Heart left ventricle (tissue), 13 donors: ENCODE measurements around the gene CERS5.

Experiments used
- POLR2A ChIP-seq, 2 donors: fragments of 450-650 bp; IDR thresholded peaks; one replicate each; pipeline ENCODE4 v1.6.1; 2017; ENCODE audit warnings: antibody characterized with exemption in 2 of 2, mild to moderate bottlenecking in 2 of 2, moderate library complexity in 2 of 2
- TF ChIP-seq, protein P1 (sequence below), 12 donors: fragments of 200-600 bp; sonication (generic) in 4 of 12; IDR thresholded peaks; one replicate each; pipeline versions ENCODE4 v1.5.0 to v1.8.0; 2018 to 2022; ENCODE audit warnings: antibody characterized with exemption in 12 of 12, mild to moderate bottlenecking in 5 of 12
- donor health status: ischemic (EF 13 %, LVEDD 7.1; RV severe dilation, severe dysfunction).
- donor health status: DM: no; HTN: yes; CAD: no.
- donor health status: DM: no; HTN: no; CAD: no.
- donor health status: ischemic (EF 25% LVEDD 6.9; RV normal size, moderate dysfunction).
- donor health status: ischemic (EF 25% LVEDD 5.7; RV mildly dilated, moderate dysfunction).
- donor health status: ischemic (EF 35%, LVEDD 5.7; RV mildly dilated, moderate dysfunction).
- donor health status: nonischemic (EF 11% LVEDD 7.7; RV severe dilation, severe dysfunction).
- donor health status: DM: yes; HTN: yes; CAD: no.
- donor health status: PGD.
- donor health status: ischemic (EF 29% LVEDD 5.4; RV normal size, mild dysfunction).
- donor health status: nonischemic (EF 23%, LVEDD 6.1; RV moderate dilation, normal function).

- TF ChIP-seq, protein P1, sequence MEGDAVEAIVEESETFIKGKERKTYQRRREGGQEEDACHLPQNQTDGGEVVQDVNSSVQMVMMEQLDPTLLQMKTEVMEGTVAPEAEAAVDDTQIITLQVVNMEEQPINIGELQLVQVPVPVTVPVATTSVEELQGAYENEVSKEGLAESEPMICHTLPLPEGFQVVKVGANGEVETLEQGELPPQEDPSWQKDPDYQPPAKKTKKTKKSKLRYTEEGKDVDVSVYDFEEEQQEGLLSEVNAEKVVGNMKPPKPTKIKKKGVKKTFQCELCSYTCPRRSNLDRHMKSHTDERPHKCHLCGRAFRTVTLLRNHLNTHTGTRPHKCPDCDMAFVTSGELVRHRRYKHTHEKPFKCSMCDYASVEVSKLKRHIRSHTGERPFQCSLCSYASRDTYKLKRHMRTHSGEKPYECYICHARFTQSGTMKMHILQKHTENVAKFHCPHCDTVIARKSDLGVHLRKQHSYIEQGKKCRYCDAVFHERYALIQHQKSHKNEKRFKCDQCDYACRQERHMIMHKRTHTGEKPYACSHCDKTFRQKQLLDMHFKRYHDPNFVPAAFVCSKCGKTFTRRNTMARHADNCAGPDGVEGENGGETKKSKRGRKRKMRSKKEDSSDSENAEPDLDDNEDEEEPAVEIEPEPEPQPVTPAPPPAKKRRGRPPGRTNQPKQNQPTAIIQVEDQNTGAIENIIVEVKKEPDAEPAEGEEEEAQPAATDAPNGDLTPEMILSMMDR (IDR thresholded peaks at IDR 0.05), result no peak
- TF ChIP-seq POLR2A (IDR thresholded peaks at IDR 0.05), result no peak
These were observed 45.5 kb downstream of the CERS5 start for GRCh38 chr12:50121641-50122040.
